Measurements from ENCODE around the gene SFR1.

SFR1 gene

GRCh38 chr10:104090611-104091010, 31.4 kb upstream of the SFR1 start:
- no peak overlapping the region for H3K4me3 ChIP-seq (ENCODE audit: low read depth, low read length)
- no peak for DNase-seq (ENCODE audit: low read depth)
- TF ChIP-seq CTCF (IDR thresholded peaks at IDR 0.05; ENCODE audit: insufficient read depth, low read depth, low read length, missing control alignments): no peak

- TF ChIP-seq CTCF (IDR thresholded peaks at IDR 0.05; ENCODE audit: insufficient read depth, low read depth, low read length, missing control alignments): no peak
- DNase-seq (ENCODE audit: low read depth): no peak
- H3K4me3 ChIP-seq (ENCODE audit: low read depth, low read length): no peak overlapping the region
These were observed 29.2 kb upstream of the SFR1 start for GRCh38 chr10:104092749-104093148.

GRCh38 chr10:104096692-104097091, 25.3 kb upstream of the SFR1 start:
- TF ChIP-seq CTCF (IDR thresholded peaks at IDR 0.05; ENCODE audit: insufficient read depth, low read depth, low read length, missing control alignments): no peak
- no peak for DNase-seq (ENCODE audit: low read depth)
- H3K4me3 ChIP-seq (ENCODE audit: low read depth, low read length): no peak overlapping the region

GRCh38 chr10:104098358-104098925, 23.5 kb upstream of the SFR1 start:
- TF ChIP-seq CTCF (IDR thresholded peaks at IDR 0.05; ENCODE audit: insufficient read depth, low read depth, low read length, missing control alignments): no peak
- H3K4me3 ChIP-seq (ENCODE audit: low read depth, low read length): no peak overlapping the region
- DNase-seq (ENCODE audit: low read depth): no peak

GRCh38 chr10:104099269-104099668, 22.7 kb upstream of the SFR1 start:
- TF ChIP-seq CTCF (IDR thresholded peaks at IDR 0.05; ENCODE audit: insufficient read depth, low read depth, low read length, missing control alignments): no peak
- DNase-seq (ENCODE audit: low read depth): no peak
- no peak overlapping the region for H3K4me3 ChIP-seq (ENCODE audit: low read depth, low read length)

- DNase-seq (ENCODE audit: low read depth): no peak
- H3K4me3 ChIP-seq (ENCODE audit: low read depth, low read length): no peak overlapping the region
- no peak for TF ChIP-seq CTCF (IDR thresholded peaks at IDR 0.05; ENCODE audit: insufficient read depth, low read depth, low read length, missing control alignments)
These were observed 22.0 kb upstream of the SFR1 start for GRCh38 chr10:104099941-104100340.

GRCh38 chr10:104100795-104101194, 21.2 kb upstream of the SFR1 start:
- no peak overlapping the region for H3K4me3 ChIP-seq (ENCODE audit: low read depth, low read length)
- no peak for DNase-seq (ENCODE audit: low read depth)
- TF ChIP-seq CTCF (IDR thresholded peaks at IDR 0.05; ENCODE audit: insufficient read depth, low read depth, low read length, missing control alignments): no peak

Data from GM12865 (cell line).